ENCODE results near the gene LONP2. TPM values are rescaled to one million over a fixed set of nuclear protein-coding genes. Genes with fewer than 3 reads are reported as not detected.

LONP2 gene
- total and polyA plus RNA-seq, 9 of the 15 experiments (the other 6 are each of a cell fraction or from before 2014, with no cell fraction given): 8.1 to 41.2 (median 25.6) TPM

GRCh38 chr16:48300391-48300856 lies 56.3 kb downstream of the LONP2 start (continued):
- TF ChIP-seq ZBTB5 (IDR thresholded peaks at IDR 0.05) (no peak), STAT5A (IDR thresholded peaks at IDR 0.05; ENCODE audit: borderline replicate concordance, low read length) (no peak), ZNF124 (CRISPR knock-in tag; IDR thresholded peaks at IDR 0.05) (no peak), STAT6 (CRISPR knock-in tag; IDR thresholded peaks at IDR 0.05) (no peak), SIN3B (IDR thresholded peaks at IDR 0.05; ENCODE audit: low read depth) (no peak), E4F1 (CRISPR knock-in tag; IDR thresholded peaks at IDR 0.05; ENCODE audit: borderline replicate concordance) (no peak), NBN (IDR thresholded peaks at IDR 0.05; ENCODE audit: low read depth) (no peak), PHB (CRISPR knock-in tag; IDR thresholded peaks at IDR 0.05) (no peak), ATF4 (CRISPR knock-in tag; IDR thresholded peaks at IDR 0.05) (peak; percentile 98), MCM3 (IDR thresholded peaks at IDR 0.05) (no peak), MIER1 (IDR thresholded peaks at IDR 0.05; ENCODE audit: low read depth) (no peak), DIDO1 (tag; IDR thresholded peaks at IDR 0.05; ENCODE audit: low read depth) (no peak), PCBP2 (IDR thresholded peaks at IDR 0.05; ENCODE audit: low read depth, low read length, poor library complexity, severe bottlenecking) (no peak), SMC3 (conservative IDR thresholded peaks at IDR 0.05; ENCODE audit: insufficient read depth, low read depth, low read length) (no peak), SPI1 (IDR thresholded peaks at IDR 0.05; ENCODE audit: borderline replicate concordance, low read depth, low read length) (no peak), BRF2 (IDR thresholded peaks at IDR 0.05; ENCODE audit: borderline replicate concordance, insufficient read depth, insufficient read length) (no peak), KAT8 (IDR thresholded peaks at IDR 0.05; ENCODE audit: low read depth) (no peak), KLF6 (CRISPR knock-in tag; IDR thresholded peaks at IDR 0.05; ENCODE audit: borderline replicate concordance) (peak; percentile 92), ZNF3 (CRISPR knock-in tag; IDR thresholded peaks at IDR 0.05) (no peak), ETV5 (CRISPR knock-in tag; IDR thresholded peaks at IDR 0.05; ENCODE audit: low read depth) (no peak), ZNF699 (CRISPR knock-in tag; IDR thresholded peaks at IDR 0.05; ENCODE audit: insufficient replicate concordance) (no peak)
